Activated naive CD8-positive, alpha-beta T cell treated with anti-CD3 and anti-CD28 coated beads for 36 hours (primary cell): ENCODE measurements around the gene SELPLG. TPM values are rescaled to one million over a fixed set of nuclear protein-coding genes. Genes with fewer than 3 reads are reported as not detected.
"Not testable (repeated sequence)": the region's sequence is repeated elsewhere in the genome, so short reads cannot be mapped to it uniquely, and the experiment has no call there.

Source experiments
- DNase-seq: peaks from one replicate; pipeline ENCODE4 v3.0.0; 2021
- H3K27ac Mint-ChIP-seq: one replicate; pipeline ENCODE4 v1.8.0; 2022; ENCODE audit warnings: mild to moderate bottlenecking, moderate library complexity, mixed read lengths
- H3K27me3 Mint-ChIP-seq: one replicate; pipeline ENCODE4 v1.8.0; 2022; ENCODE audit warnings: mild to moderate bottlenecking, mixed read lengths
- H3K36me3 Mint-ChIP-seq: one replicate; pipeline ENCODE4 v1.8.0; 2021; ENCODE audit warnings: mild to moderate bottlenecking, mixed read lengths
- H3K4me1 Mint-ChIP-seq: one replicate; pipeline ENCODE4 v1.8.0; 2021; ENCODE audit warnings: mixed read lengths
- H3K4me3 Mint-ChIP-seq: one replicate; pipeline ENCODE4 v1.8.0; 2022; ENCODE audit warnings: mild to moderate bottlenecking, moderate library complexity, mixed read lengths
- H3K9me3 Mint-ChIP-seq: one replicate; pipeline ENCODE4 v1.8.0; 2022; ENCODE audit warnings: mixed read lengths
- total RNA-seq, 2 experiments: library from RNA; stranded (reverse); gene quantifications; one replicate each; pipeline ENCODE4 v1.2.3, GENCODE V29; 2021

The SELPLG gene
- total RNA-seq, 2 experiments from 2014 or later = 22.2 to 23.0 TPM

GRCh38 chr12:108637222-108637971, 3.7 kb upstream of the SELPLG start:
- DNase-seq = no peak
- Mint-ChIP-seq H3K27me3 (no peaks in the 10 kb centered on the region), H3K4me1 (peaks cover 60% of the 10 kb centered on the region), H3K27ac (no peak overlapping the region), H3K4me3 (no peak overlapping the region), H3K36me3 (peaks cover 8% of the 10 kb centered on the region), H3K9me3 (no peaks in the 10 kb centered on the region)

GRCh38 chr12:108635997-108636808, 2.5 kb upstream of the SELPLG start:
- peak overlapping the region; percentile 97 for H3K27ac Mint-ChIP-seq
- H3K9me3 Mint-ChIP-seq = peaks cover 2% of the 10 kb centered on the region
- peak overlapping the region; percentile 48 for H3K4me3 Mint-ChIP-seq
- no peak for DNase-seq
- peaks cover 65% of the 10 kb centered on the region for H3K4me1 Mint-ChIP-seq
- no peaks in the 10 kb centered on the region for H3K27me3 Mint-ChIP-seq
- peaks cover 16% of the 10 kb centered on the region for H3K36me3 Mint-ChIP-seq

- peaks cover 2% of the 10 kb centered on the region for H3K9me3 Mint-ChIP-seq
- peak; percentile 63 for DNase-seq
- H3K36me3 Mint-ChIP-seq = peaks cover 21% of the 10 kb centered on the region
- peaks cover 66% of the 10 kb centered on the region for H3K4me1 Mint-ChIP-seq
- peak overlapping the region; percentile 97 for H3K27ac Mint-ChIP-seq
- peak overlapping the region; percentile 90 for H3K4me3 Mint-ChIP-seq
- no peaks in the 10 kb centered on the region for H3K27me3 Mint-ChIP-seq
These were observed 1.7 kb upstream of the SELPLG start for GRCh38 chr12:108635201-108635996.

GRCh38 chr12:108634341-108634751, 652 bp upstream of the SELPLG start:
- peak overlapping the region; percentile 97 for H3K27ac Mint-ChIP-seq
- peaks cover 67% of the 10 kb centered on the region for H3K4me1 Mint-ChIP-seq
- peak overlapping the region; percentile 90 for H3K4me3 Mint-ChIP-seq
- peak; percentile 45 for DNase-seq
- H3K27me3 Mint-ChIP-seq = no peaks in the 10 kb centered on the region
- peaks cover 27% of the 10 kb centered on the region for H3K36me3 Mint-ChIP-seq
- H3K9me3 Mint-ChIP-seq = peaks cover 2% of the 10 kb centered on the region

GRCh38 chr12:108633081-108633533, 587 bp downstream of the SELPLG start:
- H3K4me1 Mint-ChIP-seq = peaks cover 72% of the 10 kb centered on the region
- DNase-seq = no peak
- H3K9me3 Mint-ChIP-seq = peaks cover 2% of the 10 kb centered on the region
- H3K27me3 Mint-ChIP-seq = no peaks in the 10 kb centered on the region
- H3K27ac Mint-ChIP-seq = peak overlapping the region; percentile 97
- H3K36me3 Mint-ChIP-seq = peaks cover 26% of the 10 kb centered on the region
- peak overlapping the region; percentile 90 for H3K4me3 Mint-ChIP-seq

GRCh38 chr12:108631261-108631660, 2.4 kb downstream of the SELPLG start:
- peaks cover 26% of the 10 kb centered on the region for H3K36me3 Mint-ChIP-seq
- not testable (repeated sequence) for H3K9me3 Mint-ChIP-seq, DNase-seq, H3K27me3 Mint-ChIP-seq
- H3K4me1 Mint-ChIP-seq = peaks cover 72% of the 10 kb centered on the region
- H3K27ac Mint-ChIP-seq = peak overlapping the region; percentile 97
- peak overlapping the region; percentile 90 for H3K4me3 Mint-ChIP-seq

- H3K9me3 Mint-ChIP-seq = peaks cover 2% of the 10 kb centered on the region
- H3K4me3 Mint-ChIP-seq = peak overlapping the region; percentile 95
- H3K27me3 Mint-ChIP-seq = no peaks in the 10 kb centered on the region
- peak; percentile 40 for DNase-seq
- H3K27ac Mint-ChIP-seq = peak overlapping the region; percentile 97
- peaks cover 70% of the 10 kb centered on the region for H3K4me1 Mint-ChIP-seq
- H3K36me3 Mint-ChIP-seq = peaks cover 29% of the 10 kb centered on the region
These were observed 3.0 kb downstream of the SELPLG start for GRCh38 chr12:108630481-108631207.

GRCh38 chr12:108629824-108630476, 3.7 kb downstream of the SELPLG start:
- Mint-ChIP-seq H3K9me3 (peaks cover 2% of the 10 kb centered on the region), H3K27me3 (no peaks in the 10 kb centered on the region), H3K36me3 (peaks cover 34% of the 10 kb centered on the region), H3K4me1 (peaks cover 68% of the 10 kb centered on the region), H3K27ac (peak overlapping the region; percentile 97), H3K4me3 (peak overlapping the region; percentile 95)
- DNase-seq = peak; percentile 69

GRCh38 chr12:108629151-108629550, 4.5 kb downstream of the SELPLG start:
- no peak for DNase-seq
- Mint-ChIP-seq H3K27ac (peak overlapping the region; percentile 97), H3K36me3 (peaks cover 38% of the 10 kb centered on the region), H3K4me3 (peak overlapping the region; percentile 95), H3K27me3 (no peaks in the 10 kb centered on the region), H3K9me3 (peaks cover 2% of the 10 kb centered on the region), H3K4me1 (peaks cover 61% of the 10 kb centered on the region)

GRCh38 chr12:108627134-108627920, 6.4 kb downstream of the SELPLG start:
- H3K27ac Mint-ChIP-seq = peak overlapping the region; percentile 97
- peak overlapping the region; percentile 34 for H3K4me3 Mint-ChIP-seq
- H3K27me3 Mint-ChIP-seq = no peaks in the 10 kb centered on the region

GRCh38 chr12:108625228-108625627, 8.5 kb downstream of the SELPLG start:
- H3K4me3 Mint-ChIP-seq = no peak overlapping the region
- peaks cover 40% of the 10 kb centered on the region for H3K36me3 Mint-ChIP-seq
- peaks cover 43% of the 10 kb centered on the region for H3K4me1 Mint-ChIP-seq
- H3K27ac Mint-ChIP-seq = peak overlapping the region; percentile 32
- DNase-seq = no peak
- no peaks in the 10 kb centered on the region for H3K27me3 Mint-ChIP-seq
- no peaks in the 10 kb centered on the region for H3K9me3 Mint-ChIP-seq

More at GRCh38 chr12:108627134-108627920, 6.4 kb downstream of the SELPLG start:
- peaks cover 49% of the 10 kb centered on the region for H3K36me3 Mint-ChIP-seq
- no peak for DNase-seq
- H3K4me1 Mint-ChIP-seq = peaks cover 52% of the 10 kb centered on the region
- H3K9me3 Mint-ChIP-seq = peaks cover 2% of the 10 kb centered on the region

- peaks cover 41% of the 10 kb centered on the region for H3K4me1 Mint-ChIP-seq
- no peak for DNase-seq
- H3K27ac Mint-ChIP-seq = no peak overlapping the region
- no peaks in the 10 kb centered on the region for H3K27me3 Mint-ChIP-seq
- no peaks in the 10 kb centered on the region for H3K9me3 Mint-ChIP-seq
- no peak overlapping the region for H3K4me3 Mint-ChIP-seq
- peaks cover 34% of the 10 kb centered on the region for H3K36me3 Mint-ChIP-seq
These were observed 10.1 kb downstream of the SELPLG start for GRCh38 chr12:108623577-108623976.

GRCh38 chr12:108622921-108623514, 10.7 kb downstream of the SELPLG start:
- H3K27ac Mint-ChIP-seq = peak overlapping the region; percentile 84

More at GRCh38 chr12:108622921-108623514, 10.7 kb downstream of the SELPLG start:
- no peak overlapping the region for H3K4me3 Mint-ChIP-seq
- H3K9me3 Mint-ChIP-seq = no peaks in the 10 kb centered on the region
- peaks cover 34% of the 10 kb centered on the region for H3K36me3 Mint-ChIP-seq
- H3K27me3 Mint-ChIP-seq = no peaks in the 10 kb centered on the region
- peaks cover 40% of the 10 kb centered on the region for H3K4me1 Mint-ChIP-seq
- DNase-seq = no peak
